HCT116 (cell line): ENCODE measurements around the gene ATXN1L. TPM values are rescaled to one million over a fixed set of nuclear protein-coding genes. Genes with fewer than 3 reads are reported as not detected.

Experiments used
- ATAC-seq: fragments of 200-7000 bp; cut with Tn5 transposase; 2 replicates; pipeline ENCODE4 v1.9.1; 2020; ENCODE audit warnings: mild to moderate bottlenecking, moderate library complexity
- BruUV-seq: library from RNA; stranded (reverse); fragments of 400-500 nt; replicated peaks from 2 replicates; lab custom pipeline; 2021; lab: Mats Ljungman, UMichigan
- CTCF ChIA-PET: fragments of 300-600 bp; sonication (Branson Sonifier 250); formaldehyde crosslinking; loops from one replicate; lab custom pipeline; 2021; ENCODE audit warnings: antibody characterized with exemption; lab: Charles Lee
- POLR2A ChIA-PET: fragments of 300-600, 350-600 bp; sonication (Branson Sonifier 250); formaldehyde crosslinking; loops from one replicate; lab custom pipeline; 2021; ENCODE audit warnings: antibody characterized with exemption; lab: Charles Lee
- RAD21 ChIA-PET, 2 experiments: fragments of 300-600 bp; sonication (Branson Sonifier 250); formaldehyde crosslinking; loops; one replicate each; lab custom pipeline; 2023; ENCODE audit warnings: low total read pairs in 2 of 2; ENCODE audit not compliant: uncharacterized antibody in 2 of 2, unreplicated experiment in 2 of 2, low non-redundant PET in 1 of 2; lab: Charles Lee
- DNase-seq: peaks from one replicate; pipeline ENCODE4 v3.0.0-alpha.2; 2010; ENCODE audit warnings: low read depth, low spot score
- H2AFZ ChIP-seq: fragments of 200-600 bp; shearing (Covaris generic), sonication (generic); 2 replicates; pipeline ENCODE4 v1.6.1; 2017; ENCODE audit warnings: low read depth, mixed run types, mixed read lengths, antibody characterized with exemption, low read length; ENCODE audit not compliant: poor library complexity, severe bottlenecking
- H3K27ac ChIP-seq: 2 replicates; pipeline ENCODE4 v1.5.1; 2012; ENCODE audit warnings: low read depth, low read length
- H3K27me3 ChIP-seq: fragments of 200-600 bp; sonication (generic); 2 replicates; pipeline ENCODE4 v1.6.1; 2016; ENCODE audit warnings: mixed run types, low read length, mixed read lengths; ENCODE audit not compliant: insufficient read depth
- H3K36me3 ChIP-seq, 2 experiments: fragments of 200-500 bp in 1 of 2; fragments of 200-600 bp in 1 of 2; sonication (Bioruptor generic) in 1 of 2; sonication (generic) in 1 of 2; 2 replicates each; pipeline versions ENCODE4 v1.5.1 to v1.6.1; 2014 to 2016; ENCODE audit warnings: low read length in 2 of 2, inconsistent platforms in 1 of 2, mixed read lengths in 1 of 2, mixed run types in 1 of 2; ENCODE audit not compliant: insufficient read depth in 2 of 2, control insufficient read depth in 1 of 2
- H3K4me1 ChIP-seq, 2 experiments: fragments of 200-600 bp in 1 of 2; sonication (generic) in 1 of 2; 2 replicates each; pipeline versions ENCODE4 v1.5.1 to v1.6.1; 2012 to 2017; ENCODE audit warnings: low read length in 2 of 2, inconsistent platforms in 1 of 2, mild to moderate bottlenecking in 1 of 2, mixed read lengths in 1 of 2, mixed run types in 1 of 2, moderate library complexity in 1 of 2; ENCODE audit not compliant: insufficient read depth in 2 of 2, control insufficient read depth in 1 of 2
- H3K4me2 ChIP-seq: fragments of 200-600 bp; sonication (generic); 2 replicates; pipeline ENCODE4 v1.6.1; 2017; ENCODE audit warnings: mixed run types, low read length, mixed read lengths
- H3K4me3 ChIP-seq, 2 experiments: fragments of 200-600 bp in 1 of 2; sonication (generic) in 1 of 2; replicated peaks in 1 of 2; 2 replicates each; pipeline ENCODE4 v1.5.1; 2011 to 2016; ENCODE audit warnings: low read length in 2 of 2, control low read depth in 1 of 2, low read depth in 1 of 2, mild to moderate bottlenecking in 1 of 2, mixed read lengths in 1 of 2, mixed run types in 1 of 2
- H3K79me2 ChIP-seq: fragments of 200-600 bp; sonication (generic); 2 replicates; pipeline ENCODE4 v1.6.1; 2017; ENCODE audit warnings: mild to moderate bottlenecking, mixed run types, low read length, moderate library complexity, mixed read lengths; ENCODE audit not compliant: insufficient read depth
- H3K9ac ChIP-seq: fragments of 200-600 bp; sonication (generic); 2 replicates; pipeline ENCODE4 v1.6.1; 2016; ENCODE audit warnings: low read length, mixed read lengths
- H3K9me2 ChIP-seq: fragments of 200-600 bp; sonication (generic), shearing (Covaris generic); 2 replicates; pipeline ENCODE4 v1.6.1; 2017; ENCODE audit warnings: mixed run types, mild to moderate bottlenecking, moderate library complexity; ENCODE audit not compliant: insufficient read depth
- H3K9me3 ChIP-seq, 2 experiments: fragments of 200-500 bp in 1 of 2; fragments of 200-600 bp in 1 of 2; sonication (Bioruptor generic) in 1 of 2; sonication (generic) in 1 of 2; 2 replicates each; pipeline ENCODE4 v1.6.1; 2014 to 2017; ENCODE audit warnings: low read length in 2 of 2, mixed read lengths in 2 of 2, inconsistent platforms in 1 of 2, low read depth in 1 of 2, mild to moderate bottlenecking in 1 of 2, mixed run types in 1 of 2, moderate library complexity in 1 of 2; ENCODE audit not compliant: control insufficient read depth in 1 of 2, insufficient read depth in 1 of 2
- H4K20me1 ChIP-seq: fragments of 200-600 bp; sonication (generic), shearing (Covaris generic); 2 replicates; pipeline ENCODE4 v1.6.1; 2017; ENCODE audit warnings: mixed run types, mild to moderate bottlenecking, moderate library complexity; ENCODE audit not compliant: insufficient read depth
- CBX3 ChIP-seq: IDR thresholded peaks from 2 replicates; pipeline ENCODE4 v1.6.1; 2012; ENCODE audit warnings: low read depth
- CEBPB ChIP-seq: IDR thresholded peaks from 2 replicates; pipeline ENCODE4 v1.6.1; 2012; ENCODE audit warnings: low read depth
- EGR1 ChIP-seq: IDR thresholded peaks from 2 replicates; pipeline ENCODE4 v1.6.1; 2012; ENCODE audit warnings: low read depth
- EZH2 ChIP-seq: fragments of 200-600 bp; sonication (generic); IDR thresholded peaks from 2 replicates; pipeline ENCODE4 v1.6.1; 2017; ENCODE audit warnings: antibody characterized with exemption, mixed run types
- EZH2phosphoT487 ChIP-seq: fragments of 200-600 bp; IDR thresholded peaks from 2 replicates; pipeline ENCODE4 v1.6.1; 2018; ENCODE audit warnings: antibody characterized with exemption, borderline replicate concordance
- JUND ChIP-seq: IDR thresholded peaks from 2 replicates; pipeline ENCODE4 v1.6.1; 2012
- POLR2A ChIP-seq: IDR thresholded peaks from 2 replicates; pipeline ENCODE4 v1.7.0; 2011; ENCODE audit warnings: borderline replicate concordance; ENCODE audit not compliant: insufficient read depth, insufficient read length; ENCODE audit errors: extremely low read depth
- RAD21 ChIP-seq: IDR thresholded peaks from 2 replicates; pipeline ENCODE4 v1.6.1; 2012; ENCODE audit warnings: low read depth, mild to moderate bottlenecking
- REST ChIP-seq: IDR thresholded peaks from 2 replicates; pipeline ENCODE4 v1.6.1; 2012; ENCODE audit warnings: low read depth
- SIN3A ChIP-seq: IDR thresholded peaks from 2 replicates; pipeline ENCODE4 v1.6.1; 2012; ENCODE audit warnings: low read depth
- SP1 ChIP-seq: IDR thresholded peaks from 2 replicates; pipeline ENCODE4 v1.6.1; 2012; ENCODE audit warnings: low read depth
- YY1 ChIP-seq: IDR thresholded peaks from 2 replicates; pipeline ENCODE4 v1.6.1; 2011; ENCODE audit warnings: low read length, low read depth, moderate library complexity, mild to moderate bottlenecking; ENCODE audit not compliant: insufficient replicate concordance; ENCODE audit errors: extremely low read depth
- ZBTB33 ChIP-seq: IDR thresholded peaks from 2 replicates; pipeline ENCODE4 v1.6.1; 2011; ENCODE audit warnings: mild to moderate bottlenecking, low read length, moderate library complexity; ENCODE audit not compliant: insufficient replicate concordance; ENCODE audit errors: extremely low read depth
- ZFX ChIP-seq: fragments of 450-650 bp; IDR thresholded peaks from 2 replicates; pipeline ENCODE4 v1.6.1; 2017
- ZNF274 ChIP-seq: fragments of 200-500 bp; sonication (Bioruptor generic); IDR thresholded peaks from 2 replicates; pipeline ENCODE4 v1.6.1; 2014; ENCODE audit warnings: mild to moderate bottlenecking, low read depth, low read length, inconsistent platforms
- intact Hi-C: fragments of 100-400 bp; cut with micrococcal nuclease; formaldehyde crosslinking; loops from 2 replicates; pipeline ENCODE4 v1.10.0; 2022
- total RNA-seq: library from RNA; stranded (reverse); gene quantifications from one replicate; pipeline ENCODE4 v1.2.1, GENCODE V29; 2021; ENCODE audit not compliant: unreplicated experiment
- TF ChIP-seq, protein P1 (sequence below): IDR thresholded peaks from 2 replicates; pipeline ENCODE4 v1.6.1; 2012
- TF ChIP-seq, protein P2 (sequence below), 3 experiments: fragments of 200-600 bp in 1 of 3; sonication (generic) in 1 of 3; IDR thresholded peaks in 2 of 3; conservative IDR thresholded peaks in 1 of 3; 2 replicates each; pipeline ENCODE4 v1.5.1; 2012 to 2017; ENCODE audit warnings: low read depth in 2 of 3, low read length in 2 of 3, antibody characterized with exemption in 1 of 3, borderline replicate concordance in 1 of 3, control low read depth in 1 of 3, mild to moderate bottlenecking in 1 of 3, mixed read lengths in 1 of 3, mixed run types in 1 of 3, moderate library complexity in 1 of 3; ENCODE audit not compliant: insufficient read depth in 1 of 3

Gene ATXN1L
- total RNA-seq, 1 experiment from 2014 or later: 20.5 TPM

- BruUV-seq: no TSS peak
- peaks cover 29% of the 10 kb centered on the region for H3K79me2 ChIP-seq
- CTCF ChIA-PET: no interaction called here
Measured at GRCh38 chr16:71846431-71846830, 655 bp downstream of the ATXN1L start.

More at GRCh38 chr16:71846431-71846830, 655 bp downstream of the ATXN1L start:
- peak; percentile 6 for ATAC-seq
- Histone ChIP-seq H2AFZ (no peak overlapping the region), H3K9ac (peak overlapping the region; percentile 87), H3K4me2 (peak overlapping the region; percentile 74), H3K27me3 (no peaks in the 10 kb centered on the region), H3K4me3 (peak overlapping the region; percentile 88 to 94), H3K27ac (peak overlapping the region; percentile 50), H4K20me1 (no peaks in the 10 kb centered on the region), H3K4me1 (peaks cover 6 to 23% of the 10 kb centered on the region in 2 experiments), H3K9me2 (no peaks in the 10 kb centered on the region), H3K9me3 (no peaks in the 10 kb centered on the region), H3K36me3 (peaks cover 9 to 11% of the 10 kb centered on the region in 2 experiments; a peak in 3 of 4 replicates)
- no peak for DNase-seq
- intact Hi-C loops: no loop called here
- ChIA-PET RAD21 (no interaction called here), POLR2A (no interaction called here)
- no peak for TF ChIP-seq CBX3
- TF ChIP-seq RAD21: no peak
- no peak for TF ChIP-seq JUND
- TF ChIP-seq ZNF274: no peak
- TF ChIP-seq CEBPB: no peak
- TF ChIP-seq SP1: no peak
- TF ChIP-seq, protein P1, sequence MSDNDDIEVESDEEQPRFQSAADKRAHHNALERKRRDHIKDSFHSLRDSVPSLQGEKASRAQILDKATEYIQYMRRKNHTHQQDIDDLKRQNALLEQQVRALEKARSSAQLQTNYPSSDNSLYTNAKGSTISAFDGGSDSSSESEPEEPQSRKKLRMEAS: no peak
- no peak for TF ChIP-seq YY1
- TF ChIP-seq POLR2A: no peak
- no peak for TF ChIP-seq SIN3A
- TF ChIP-seq ZFX: no peak; the same call in 1 of the 2 replicates
- TF ChIP-seq EZH2phosphoT487: no peak
- TF ChIP-seq, protein P2, sequence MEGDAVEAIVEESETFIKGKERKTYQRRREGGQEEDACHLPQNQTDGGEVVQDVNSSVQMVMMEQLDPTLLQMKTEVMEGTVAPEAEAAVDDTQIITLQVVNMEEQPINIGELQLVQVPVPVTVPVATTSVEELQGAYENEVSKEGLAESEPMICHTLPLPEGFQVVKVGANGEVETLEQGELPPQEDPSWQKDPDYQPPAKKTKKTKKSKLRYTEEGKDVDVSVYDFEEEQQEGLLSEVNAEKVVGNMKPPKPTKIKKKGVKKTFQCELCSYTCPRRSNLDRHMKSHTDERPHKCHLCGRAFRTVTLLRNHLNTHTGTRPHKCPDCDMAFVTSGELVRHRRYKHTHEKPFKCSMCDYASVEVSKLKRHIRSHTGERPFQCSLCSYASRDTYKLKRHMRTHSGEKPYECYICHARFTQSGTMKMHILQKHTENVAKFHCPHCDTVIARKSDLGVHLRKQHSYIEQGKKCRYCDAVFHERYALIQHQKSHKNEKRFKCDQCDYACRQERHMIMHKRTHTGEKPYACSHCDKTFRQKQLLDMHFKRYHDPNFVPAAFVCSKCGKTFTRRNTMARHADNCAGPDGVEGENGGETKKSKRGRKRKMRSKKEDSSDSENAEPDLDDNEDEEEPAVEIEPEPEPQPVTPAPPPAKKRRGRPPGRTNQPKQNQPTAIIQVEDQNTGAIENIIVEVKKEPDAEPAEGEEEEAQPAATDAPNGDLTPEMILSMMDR (IDR thresholded peaks at IDR 0.05 in 2 of 3, conservative IDR thresholded peaks at IDR 0.05 in 1 of 3; ENCODE audit: borderline replicate concordance in 1 of 3, insufficient read depth in 1 of 3, low read depth in 2 of 3, low read length in 2 of 3): no peak
- TF ChIP-seq ZBTB33: no peak
- no peak for TF ChIP-seq EZH2
- TF ChIP-seq REST: no peak
- TF ChIP-seq EGR1: no peak
